ENCODE data around the gene PPP2R2B. TPM values are rescaled to one million over a fixed set of nuclear protein-coding genes. Genes with fewer than 3 reads are reported as not detected.

Gene PPP2R2B
- total and polyA plus RNA-seq, 4 donors: 0.15 to 1.2 (median 0.55) TPM

- no peak for DNase-seq
- TF ChIP-seq, protein P1, sequence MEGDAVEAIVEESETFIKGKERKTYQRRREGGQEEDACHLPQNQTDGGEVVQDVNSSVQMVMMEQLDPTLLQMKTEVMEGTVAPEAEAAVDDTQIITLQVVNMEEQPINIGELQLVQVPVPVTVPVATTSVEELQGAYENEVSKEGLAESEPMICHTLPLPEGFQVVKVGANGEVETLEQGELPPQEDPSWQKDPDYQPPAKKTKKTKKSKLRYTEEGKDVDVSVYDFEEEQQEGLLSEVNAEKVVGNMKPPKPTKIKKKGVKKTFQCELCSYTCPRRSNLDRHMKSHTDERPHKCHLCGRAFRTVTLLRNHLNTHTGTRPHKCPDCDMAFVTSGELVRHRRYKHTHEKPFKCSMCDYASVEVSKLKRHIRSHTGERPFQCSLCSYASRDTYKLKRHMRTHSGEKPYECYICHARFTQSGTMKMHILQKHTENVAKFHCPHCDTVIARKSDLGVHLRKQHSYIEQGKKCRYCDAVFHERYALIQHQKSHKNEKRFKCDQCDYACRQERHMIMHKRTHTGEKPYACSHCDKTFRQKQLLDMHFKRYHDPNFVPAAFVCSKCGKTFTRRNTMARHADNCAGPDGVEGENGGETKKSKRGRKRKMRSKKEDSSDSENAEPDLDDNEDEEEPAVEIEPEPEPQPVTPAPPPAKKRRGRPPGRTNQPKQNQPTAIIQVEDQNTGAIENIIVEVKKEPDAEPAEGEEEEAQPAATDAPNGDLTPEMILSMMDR (IDR thresholded peaks at IDR 0.05; ENCODE audit: control extremely low read depth, extremely low read depth): no peak
- H3K36me3 ChIP-seq (ENCODE audit: control insufficient read depth in 4 of 4, insufficient read depth in 4 of 4, low read length in 4 of 4): no peaks in the 10 kb centered on the region
Observed at GRCh38 chr5:146706321-146706972, 172.1 kb downstream of the PPP2R2B start.

GRCh38 chr5:146704949-146705665 is 173.4 kb downstream of the PPP2R2B start:
- Histone ChIP-seq H3K4me3 (no peak overlapping the region), H3K4me1 (ENCODE audit: control insufficient read depth in 5 of 5, insufficient read depth in 5 of 5, low read length in 5 of 5) (no peaks in the 10 kb centered on the region), H3K27ac (ENCODE audit: low read depth in 1 of 2, low read length in 1 of 2) (no peak overlapping the region), H3K9me3 (ENCODE audit: control insufficient read depth in 4 of 4, insufficient read depth in 3 of 4, low read length in 3 of 4) (peaks cover 0 to 5% (median 0%) of the 10 kb centered on the region in 4 donors), H3K36me3 (ENCODE audit: control insufficient read depth in 4 of 4, insufficient read depth in 4 of 4, low read length in 4 of 4) (no peaks in the 10 kb centered on the region), H3K27me3 (ENCODE audit: control insufficient read depth in 3 of 3, insufficient read depth in 3 of 3, low read length in 2 of 3) (no peaks in the 10 kb centered on the region), H3K9ac (ENCODE audit: insufficient read depth in 1 of 2, low read length in 2 of 2) (no peak overlapping the region)
- ATAC-seq (ENCODE audit: insufficient read depth, low FRiP score) (no peak), DNase-seq (no peak)
- 85 to 88% methylated on average over 4 of the region's 4 CpGs for WGBS, 2 donors
- TF ChIP-seq, protein P1 (IDR thresholded peaks at IDR 0.05; ENCODE audit: control extremely low read depth, extremely low read depth): no peak

More at GRCh38 chr5:146706321-146706972, 172.1 kb downstream of the PPP2R2B start:
- 94 to 96% methylated on average over 32 of the region's 32 CpGs for WGBS, 2 donors
- ATAC-seq (ENCODE audit: insufficient read depth, low FRiP score): no peak
- Histone ChIP-seq H3K4me1 (ENCODE audit: control insufficient read depth in 5 of 5, insufficient read depth in 5 of 5, low read length in 5 of 5) (no peaks in the 10 kb centered on the region), H3K4me3 (no peak overlapping the region), H3K9me3 (ENCODE audit: control insufficient read depth in 4 of 4, insufficient read depth in 3 of 4, low read length in 3 of 4) (peaks cover 0 to 6% (median 0%) of the 10 kb centered on the region in 4 donors), H3K27me3 (ENCODE audit: control insufficient read depth in 3 of 3, insufficient read depth in 3 of 3, low read length in 2 of 3) (no peaks in the 10 kb centered on the region), H3K9ac (ENCODE audit: insufficient read depth in 1 of 2, low read length in 2 of 2) (no peak overlapping the region), H3K27ac (ENCODE audit: low read depth in 1 of 2, low read length in 1 of 2) (no peak overlapping the region)

- ATAC-seq (ENCODE audit: insufficient read depth, low FRiP score) (no peak), DNase-seq (peak in 1 of 3 donors; percentile 1)
- 15 to 19% methylated on average over 1 of the region's 1 CpG for WGBS, 2 donors
- Histone ChIP-seq H3K9me3 (ENCODE audit: control insufficient read depth in 4 of 4, insufficient read depth in 3 of 4, low read length in 3 of 4) (peaks cover 0 to 5% (median 0%) of the 10 kb centered on the region in 4 donors), H3K4me1 (ENCODE audit: control insufficient read depth in 5 of 5, insufficient read depth in 5 of 5, low read length in 5 of 5) (no peaks in the 10 kb centered on the region), H3K27me3 (ENCODE audit: control insufficient read depth in 3 of 3, insufficient read depth in 3 of 3, low read length in 2 of 3) (no peaks in the 10 kb centered on the region), H3K27ac (ENCODE audit: low read depth in 1 of 2, low read length in 1 of 2) (no peak overlapping the region), H3K9ac (ENCODE audit: insufficient read depth in 1 of 2, low read length in 2 of 2) (no peak overlapping the region), H3K36me3 (ENCODE audit: control insufficient read depth in 4 of 4, insufficient read depth in 4 of 4, low read length in 4 of 4) (no peaks in the 10 kb centered on the region), H3K4me3 (no peak overlapping the region)
- TF ChIP-seq, protein P1 (IDR thresholded peaks at IDR 0.05; ENCODE audit: control extremely low read depth, extremely low read depth): no peak
Observed at GRCh38 chr5:146703899-146704298, 174.7 kb downstream of the PPP2R2B start.

All from lung (tissue), 12 donors.